DND-41 (cell line): ENCODE results near the gene CALML3.

Experiments used
- ATAC-seq: fragments of 200-7000 bp; cut with Tn5 transposase; 3 replicates; pipeline ENCODE4 v1.9.1; 2021; ENCODE audit warnings: low read depth; ENCODE audit not compliant: insufficient read depth
- DNase-seq: peaks from one replicate; pipeline ENCODE4 v3.0.0-alpha.2; 2020
- H2AFZ ChIP-seq: 2 replicates; pipeline ENCODE4 v1.6.0; 2012; ENCODE audit warnings: low read depth, low read length
- H3K27ac ChIP-seq: 2 replicates; pipeline ENCODE4 v1.5.1; 2012; ENCODE audit warnings: low read length, inconsistent platforms
- H3K27me3 ChIP-seq: fragments of 200-600 bp; sonication (generic); 2 replicates; pipeline ENCODE4 v1.6.0; 2012; ENCODE audit warnings: low read length, mild to moderate bottlenecking, inconsistent platforms; ENCODE audit not compliant: insufficient read depth, poor library complexity
- H3K36me3 ChIP-seq: 2 replicates; pipeline ENCODE4 v1.5.1; 2012; ENCODE audit warnings: low read length, inconsistent platforms; ENCODE audit not compliant: insufficient read depth
- H3K4me1 ChIP-seq: 2 replicates; pipeline ENCODE4 v1.5.1; 2012; ENCODE audit warnings: mild to moderate bottlenecking, low read length; ENCODE audit not compliant: insufficient read depth
- H3K4me2 ChIP-seq: 2 replicates; pipeline ENCODE4 v1.6.0; 2012; ENCODE audit warnings: mild to moderate bottlenecking, moderate library complexity, low read length, inconsistent platforms; ENCODE audit not compliant: insufficient read depth
- H3K4me3 ChIP-seq, 2 experiments: fragments of 200-600 bp in 1 of 2; shearing (Covaris generic) in 1 of 2; 2 replicates each; pipeline ENCODE4 v1.5.1; 2012 to 2016; ENCODE audit warnings: inconsistent platforms in 2 of 2, low read length in 2 of 2, mild to moderate bottlenecking in 2 of 2, low read depth in 1 of 2, moderate library complexity in 1 of 2
- H3K79me2 ChIP-seq: 2 replicates; pipeline ENCODE4 v1.6.0; 2012; ENCODE audit warnings: low read length, inconsistent platforms; ENCODE audit not compliant: insufficient read depth
- H3K9ac ChIP-seq: 2 replicates; pipeline ENCODE4 v1.6.0; 2012; ENCODE audit warnings: low read depth, mild to moderate bottlenecking, inconsistent platforms, low read length, moderate library complexity
- H3K9me3 ChIP-seq: 2 replicates; pipeline ENCODE4 v1.5.1; 2012; ENCODE audit warnings: low read length, moderate library complexity, mild to moderate bottlenecking, inconsistent platforms; ENCODE audit not compliant: insufficient read depth, severe bottlenecking
- H4K20me1 ChIP-seq: 2 replicates; pipeline ENCODE4 v1.6.0; 2012; ENCODE audit warnings: low read length; ENCODE audit not compliant: insufficient read depth
- CTCF ChIP-seq: IDR thresholded peaks from 2 replicates; pipeline ENCODE4 v1.5.1; 2012; ENCODE audit warnings: borderline replicate concordance, low read length, moderate library complexity, mild to moderate bottlenecking; ENCODE audit not compliant: poor library complexity, severe bottlenecking; ENCODE audit errors: extremely low read depth
- EZH2 ChIP-seq: IDR thresholded peaks from 3 replicates; pipeline ENCODE4 v1.6.1; 2012; ENCODE audit warnings: borderline replicate concordance, low read depth, mild to moderate bottlenecking, moderate library complexity, low read length, inconsistent platforms; ENCODE audit not compliant: severe bottlenecking

CALML3 gene

DNA sequence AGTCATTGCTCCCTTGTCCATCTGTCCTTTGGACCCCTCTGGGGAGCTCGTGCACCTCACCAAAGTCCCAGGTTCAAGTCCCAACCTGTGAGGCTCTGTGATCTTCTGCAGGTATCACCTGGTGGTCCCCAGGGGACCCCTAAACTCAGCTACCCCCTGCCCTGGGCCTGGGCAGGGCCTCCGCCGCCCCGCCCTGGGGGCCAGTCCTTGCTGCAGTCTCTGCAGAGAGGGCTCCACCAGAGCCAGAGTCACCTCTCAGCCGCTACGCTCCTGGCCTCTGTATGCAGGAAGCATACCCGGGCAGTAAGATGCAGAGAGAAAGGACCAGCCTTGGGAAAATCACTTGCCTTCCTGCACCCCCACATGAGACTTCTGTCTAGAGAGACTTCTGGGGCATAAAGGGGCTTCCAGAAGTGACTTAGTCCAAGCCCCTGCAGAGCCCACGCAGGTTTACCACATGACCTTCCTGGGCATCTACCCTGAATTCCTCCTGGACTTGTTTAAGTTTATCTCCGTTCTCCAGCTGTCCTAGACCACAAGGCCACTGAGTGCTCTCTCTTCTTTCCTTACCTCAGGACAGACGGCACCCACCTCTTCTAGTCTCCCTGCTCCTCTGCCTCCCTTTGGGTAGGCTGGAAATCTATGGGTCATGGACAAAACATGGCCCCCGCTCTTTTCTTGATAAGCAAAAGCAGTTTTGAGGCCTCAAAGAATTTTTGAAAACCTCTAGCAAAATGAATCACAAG lies 46.6 kb upstream of the CALML3 start:
- TF ChIP-seq CTCF (no peak), EZH2 (no peak)
- no peak overlapping the region for H3K4me2 ChIP-seq
- no peaks in the 10 kb centered on the region for H3K79me2 ChIP-seq
- DNase-seq (no peak), ATAC-seq (no peak)
- no peak overlapping the region for H3K9ac ChIP-seq
- no peaks in the 10 kb centered on the region; the same call in 1 of the 2 replicates for H4K20me1 ChIP-seq
- H2AFZ ChIP-seq = no peak overlapping the region
- no peaks in the 10 kb centered on the region for H3K27me3 ChIP-seq
- H3K9me3 ChIP-seq = no peaks in the 10 kb centered on the region
- H3K36me3 ChIP-seq = no peaks in the 10 kb centered on the region
- no peaks in the 10 kb centered on the region for H3K4me1 ChIP-seq
- no peak overlapping the region for H3K27ac ChIP-seq
- H3K4me3 ChIP-seq = no peak overlapping the region

DNA sequence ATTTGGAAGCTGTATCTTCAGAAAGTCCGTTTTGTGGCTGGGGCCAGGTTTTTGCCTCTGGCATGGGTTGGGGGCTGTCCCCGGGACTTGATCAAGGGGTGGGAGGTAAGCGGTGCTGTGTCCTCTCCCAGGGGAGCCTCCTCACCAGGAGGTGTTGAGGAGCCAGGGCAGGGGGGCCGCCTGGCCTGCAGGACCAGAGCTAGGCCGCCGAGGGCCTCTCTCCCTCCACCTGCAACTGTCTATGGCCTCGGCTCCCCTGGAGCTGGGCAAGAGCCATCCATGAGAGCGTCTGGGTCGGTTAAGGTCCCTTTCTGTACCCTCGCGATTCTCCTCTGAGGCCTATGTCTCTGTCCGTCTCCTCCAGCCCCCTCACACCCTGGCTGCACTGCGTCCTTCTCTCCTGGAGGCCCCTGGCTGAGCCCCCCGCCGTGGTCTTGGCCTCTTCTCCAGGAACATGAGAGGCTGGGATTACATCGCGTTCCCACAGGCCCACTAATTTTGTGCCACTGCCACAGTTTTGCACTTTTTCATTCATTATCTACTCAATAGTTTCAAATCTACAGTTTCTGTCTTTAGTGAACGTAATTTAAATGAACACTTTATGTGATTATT lies 46.0 kb upstream of the CALML3 start:
- Histone ChIP-seq H3K9me3 (no peaks in the 10 kb centered on the region), H3K4me3 (no peak overlapping the region), H3K9ac (no peak overlapping the region), H2AFZ (no peak overlapping the region), H3K27me3 (no peaks in the 10 kb centered on the region), H3K79me2 (no peaks in the 10 kb centered on the region), H3K27ac (no peak overlapping the region), H3K4me2 (no peak overlapping the region), H3K4me1 (no peaks in the 10 kb centered on the region), H3K36me3 (no peaks in the 10 kb centered on the region), H4K20me1 (no peaks in the 10 kb centered on the region; the same call in 1 of the 2 replicates)
- no peak for ATAC-seq
- no peak for TF ChIP-seq CTCF
- no peak for TF ChIP-seq EZH2
- no peak for DNase-seq

DNA sequence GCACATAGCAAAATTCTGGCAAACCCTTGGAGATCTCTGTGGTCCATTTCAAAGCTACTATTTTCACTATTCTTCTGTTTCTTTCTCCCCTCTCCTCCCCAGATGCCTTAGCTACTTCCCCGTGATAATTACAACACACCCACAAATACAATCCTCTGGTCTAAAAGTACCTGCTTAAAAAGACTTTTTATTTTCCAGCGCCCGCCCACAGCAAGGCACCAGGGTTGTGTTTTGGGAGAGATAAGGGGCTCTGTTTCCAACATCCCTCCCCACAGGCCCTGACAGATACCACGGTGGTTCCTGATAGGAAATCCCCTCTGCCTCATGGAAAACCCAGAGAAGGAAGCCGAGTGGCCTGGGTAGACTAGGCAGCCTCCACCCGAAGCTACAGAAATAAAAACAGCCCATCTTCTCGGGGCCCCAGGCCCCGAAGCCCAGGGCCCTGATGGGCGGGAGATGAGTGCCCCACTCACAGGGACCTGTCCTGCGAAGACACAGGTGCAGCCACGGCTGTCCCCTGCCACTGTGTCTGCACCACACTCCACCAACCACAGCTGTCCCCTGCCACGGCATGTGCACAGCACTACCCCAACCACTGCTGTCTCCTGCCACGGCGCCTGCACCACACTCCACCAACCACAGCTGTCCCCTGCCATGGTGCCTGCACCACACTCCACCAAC lies 45.1 kb upstream of the CALML3 start:
- Histone ChIP-seq H3K36me3 (no peaks in the 10 kb centered on the region), H3K4me2 (no peak overlapping the region), H3K27ac (no peak overlapping the region), H3K27me3 (no peaks in the 10 kb centered on the region), H3K9me3 (no peaks in the 10 kb centered on the region), H3K4me1 (no peaks in the 10 kb centered on the region), H4K20me1 (no peaks in the 10 kb centered on the region; the same call in 1 of the 2 replicates), H2AFZ (no peak overlapping the region), H3K79me2 (no peaks in the 10 kb centered on the region), H3K9ac (no peak overlapping the region), H3K4me3 (no peak overlapping the region)
- TF ChIP-seq CTCF (no peak), EZH2 (no peak)
- no peak for DNase-seq
- no peak for ATAC-seq
